HFF-Myc (cell line): ENCODE results near the gene ATP13A3.
"Not testable (repeated sequence)": the region's sequence is repeated elsewhere in the genome, so short reads cannot be mapped to it uniquely, and the experiment has no call there.

Source experiments
- DNase-seq: peaks from one replicate; pipeline ENCODE4 v3.0.0-alpha.2; 2011; ENCODE audit warnings: low read depth; ENCODE audit errors: extremely low read depth
- H3K4me3 ChIP-seq: replicated peaks from 2 replicates; pipeline ENCODE4 v1.5.1; 2011; ENCODE audit warnings: low read depth, mild to moderate bottlenecking, control low read depth, low read length
- CTCF ChIP-seq: IDR thresholded peaks from 2 replicates; pipeline ENCODE4 v1.5.1; 2012; ENCODE audit warnings: mild to moderate bottlenecking, low read depth, low read length, control low read depth; ENCODE audit errors: missing control alignments

ATP13A3 gene

GRCh38 chr3:194483850-194484249, 3.0 kb downstream of the ATP13A3 start:
- H3K4me3 ChIP-seq = no peak overlapping the region
- TF ChIP-seq CTCF = no peak
- no peak for DNase-seq

GRCh38 chr3:194482830-194483229, 4.0 kb downstream of the ATP13A3 start:
- DNase-seq = not testable (repeated sequence)

GRCh38 chr3:194482196-194482593, 4.6 kb downstream of the ATP13A3 start:
- no peak for TF ChIP-seq CTCF
- no peak for DNase-seq
- H3K4me3 ChIP-seq = no peak overlapping the region

More at GRCh38 chr3:194482830-194483229, 4.0 kb downstream of the ATP13A3 start:
- not testable (repeated sequence) for H3K4me3 ChIP-seq

GRCh38 chr3:194481525-194482195, 5.1 kb downstream of the ATP13A3 start:
- H3K4me3 ChIP-seq = no peak overlapping the region
- TF ChIP-seq CTCF = no peak
- DNase-seq = no peak

- TF ChIP-seq CTCF = no peak
- no peak overlapping the region for H3K4me3 ChIP-seq
- DNase-seq = no peak
Observed at GRCh38 chr3:194481103-194481502, 5.7 kb downstream of the ATP13A3 start.

GRCh38 chr3:194476784-194477183, 10.0 kb downstream of the ATP13A3 start:
- no peak for DNase-seq
- no peak overlapping the region for H3K4me3 ChIP-seq

GRCh38 chr3:194475978-194476377, 10.8 kb downstream of the ATP13A3 start:
- H3K4me3 ChIP-seq = no peak overlapping the region
- no peak for TF ChIP-seq CTCF
- DNase-seq = no peak

More at GRCh38 chr3:194476784-194477183, 10.0 kb downstream of the ATP13A3 start:
- TF ChIP-seq CTCF = no peak
